Measurements from ENCODE around the gene CADPS2.
A peak's percentile ranks its signal among the peaks of the same experiment; 100 is the strongest.

CADPS2 gene

GRCh38 chr7:122306320-122307227 is 579.7 kb downstream of the CADPS2 start:
- H3K36me3 ChIP-seq (ENCODE audit: control insufficient read depth, insufficient read depth, low read length): no peaks in the 10 kb centered on the region

GRCh38 chr7:122305475-122306319 is 580.6 kb downstream of the CADPS2 start:
- H3K27me3 ChIP-seq (ENCODE audit: control insufficient read depth, insufficient read depth, low read length, poor library complexity, severe bottlenecking): peaks cover 100% of the 10 kb centered on the region
- 0 to 1% methylated on average over 65 of the region's 65 CpGs for WGBS, 2 experiments
- H3K4me1 ChIP-seq (ENCODE audit: control insufficient read depth, insufficient read depth, low read length): peaks cover 36% of the 10 kb centered on the region
- H3K36me3 ChIP-seq (ENCODE audit: control insufficient read depth, insufficient read depth, low read length): no peaks in the 10 kb centered on the region
- H3K27ac ChIP-seq (ENCODE audit: insufficient read depth, low read depth, low read length, poor library complexity, severe bottlenecking): no peak overlapping the region
- peak overlapping the region; percentile 44 for H3K4me3 ChIP-seq (ENCODE audit: insufficient read depth, low read depth, low read length)
- H3K9me3 ChIP-seq (ENCODE audit: control insufficient read depth, low read length): no peaks in the 10 kb centered on the region

More at GRCh38 chr7:122306320-122307227, 579.7 kb downstream of the CADPS2 start:
- Histone ChIP-seq H3K4me3 (ENCODE audit: insufficient read depth, low read depth, low read length) (peak overlapping the region; percentile 44), H3K27me3 (ENCODE audit: control insufficient read depth, insufficient read depth, low read length, poor library complexity, severe bottlenecking) (peaks cover 100% of the 10 kb centered on the region), H3K27ac (ENCODE audit: insufficient read depth, low read depth, low read length, poor library complexity, severe bottlenecking) (peak overlapping the region; percentile 22), H3K9me3 (ENCODE audit: control insufficient read depth, low read length) (no peaks in the 10 kb centered on the region), H3K4me1 (ENCODE audit: control insufficient read depth, insufficient read depth, low read length) (peaks cover 39% of the 10 kb centered on the region)
- 1% methylated on average over 36 to 37 of the region's 37 CpGs for WGBS, 2 experiments

GRCh38 chr7:122304996-122305421 is 581.3 kb downstream of the CADPS2 start:
- no peak overlapping the region for H3K27ac ChIP-seq (ENCODE audit: insufficient read depth, low read depth, low read length, poor library complexity, severe bottlenecking)
- H3K27me3 ChIP-seq (ENCODE audit: control insufficient read depth, insufficient read depth, low read length, poor library complexity, severe bottlenecking): peaks cover 100% of the 10 kb centered on the region
- 1% methylated on average over 24 of the region's 24 CpGs for WGBS, 2 experiments

GRCh38 chr7:122304319-122304975 is 581.8 kb downstream of the CADPS2 start, which contains the start of gene FEZF1:
TSS of gene FEZF1 (minus strand) at chr7:122304750. CDS start at chr7:122304437, 313 bp downstream.
- H3K4me3 ChIP-seq (ENCODE audit: insufficient read depth, low read depth, low read length): peak within 1 kb of the TSS; percentile 44
- H3K9me3 ChIP-seq (ENCODE audit: control insufficient read depth, low read length): no peaks in the 10 kb centered on the region
- peaks cover 47% of the 10 kb centered on the region for H3K4me1 ChIP-seq (ENCODE audit: control insufficient read depth, insufficient read depth, low read length)
- H3K27me3 ChIP-seq (ENCODE audit: control insufficient read depth, insufficient read depth, low read length, poor library complexity, severe bottlenecking): peaks cover 100% of the 10 kb centered on the region
- 0% methylated on average over 35 of the region's 35 CpGs for WGBS, 2 experiments
- H3K27ac ChIP-seq (ENCODE audit: insufficient read depth, low read depth, low read length, poor library complexity, severe bottlenecking): no peak within 1 kb of the TSS
- no peaks in the 10 kb centered on the region for H3K36me3 ChIP-seq (ENCODE audit: control insufficient read depth, insufficient read depth, low read length)

More at GRCh38 chr7:122304996-122305421, 581.3 kb downstream of the CADPS2 start:
- Histone ChIP-seq H3K4me1 (ENCODE audit: control insufficient read depth, insufficient read depth, low read length) (peaks cover 43% of the 10 kb centered on the region), H3K4me3 (ENCODE audit: insufficient read depth, low read depth, low read length) (peak overlapping the region; percentile 44), H3K9me3 (ENCODE audit: control insufficient read depth, low read length) (no peaks in the 10 kb centered on the region), H3K36me3 (ENCODE audit: control insufficient read depth, insufficient read depth, low read length) (no peaks in the 10 kb centered on the region)

- WGBS, 2 experiments: 1 to 2% methylated on average over 48 of the region's 48 CpGs
- Histone ChIP-seq H3K27ac (ENCODE audit: insufficient read depth, low read depth, low read length, poor library complexity, severe bottlenecking) (no peak overlapping the region), H3K4me3 (ENCODE audit: insufficient read depth, low read depth, low read length) (peak overlapping the region; percentile 44), H3K4me1 (ENCODE audit: control insufficient read depth, insufficient read depth, low read length) (peaks cover 48% of the 10 kb centered on the region), H3K9me3 (ENCODE audit: control insufficient read depth, low read length) (no peaks in the 10 kb centered on the region), H3K36me3 (ENCODE audit: control insufficient read depth, insufficient read depth, low read length) (no peaks in the 10 kb centered on the region), H3K27me3 (ENCODE audit: control insufficient read depth, insufficient read depth, low read length, poor library complexity, severe bottlenecking) (peaks cover 100% of the 10 kb centered on the region)
Observed at GRCh38 chr7:122303531-122304318, 582.5 kb downstream of the CADPS2 start.

- Histone ChIP-seq H3K9me3 (ENCODE audit: control insufficient read depth, low read length) (no peaks in the 10 kb centered on the region), H3K4me1 (ENCODE audit: control insufficient read depth, insufficient read depth, low read length) (peaks cover 48% of the 10 kb centered on the region), H3K36me3 (ENCODE audit: control insufficient read depth, insufficient read depth, low read length) (no peaks in the 10 kb centered on the region), H3K4me3 (ENCODE audit: insufficient read depth, low read depth, low read length) (peak overlapping the region; percentile 25), H3K27ac (ENCODE audit: insufficient read depth, low read depth, low read length, poor library complexity, severe bottlenecking) (no peak overlapping the region), H3K27me3 (ENCODE audit: control insufficient read depth, insufficient read depth, low read length, poor library complexity, severe bottlenecking) (peaks cover 100% of the 10 kb centered on the region)
- WGBS, 2 experiments: 11 to 17% methylated on average over 12 to 15 of the region's 16 CpGs
Observed at GRCh38 chr7:122302761-122303530, 583.3 kb downstream of the CADPS2 start.

GRCh38 chr7:122301858-122302760 is 584.2 kb downstream of the CADPS2 start:
- peaks cover 47% of the 10 kb centered on the region for H3K4me1 ChIP-seq (ENCODE audit: control insufficient read depth, insufficient read depth, low read length)
- peaks cover 100% of the 10 kb centered on the region for H3K27me3 ChIP-seq (ENCODE audit: control insufficient read depth, insufficient read depth, low read length, poor library complexity, severe bottlenecking)
- H3K9me3 ChIP-seq (ENCODE audit: control insufficient read depth, low read length): no peaks in the 10 kb centered on the region
- WGBS, 2 experiments: 11 to 13% methylated on average over 35 of the region's 35 CpGs
- H3K4me3 ChIP-seq (ENCODE audit: insufficient read depth, low read depth, low read length): peak overlapping the region; percentile 25
- H3K36me3 ChIP-seq (ENCODE audit: control insufficient read depth, insufficient read depth, low read length): no peaks in the 10 kb centered on the region
- no peak overlapping the region for H3K27ac ChIP-seq (ENCODE audit: insufficient read depth, low read depth, low read length, poor library complexity, severe bottlenecking)

Data from ectodermal cell (in vitro differentiated cells).